Gastroesophageal sphincter (tissue), 3 donors: ENCODE results near the gene MVB12B.

Experiments
- CTCF ChIP-seq, 4 experiments: fragments of 200-600 bp in 2 of 4; fragments of 450-650 bp in 2 of 4; sonication (generic) in 1 of 4; IDR thresholded peaks; one replicate each; pipeline ENCODE4 v1.5.1; 2017 to 2019; ENCODE audit warnings: antibody characterized with exemption in 4 of 4, mild to moderate bottlenecking in 2 of 4, moderate library complexity in 2 of 4
- EP300 ChIP-seq: sonication (generic); formaldehyde crosslinking; IDR thresholded peaks from one replicate; pipeline ENCODE4 v1.6.1; 2017; ENCODE audit warnings: antibody characterized with exemption, mild to moderate bottlenecking
- POLR2A ChIP-seq, 2 donors: fragments of 450-650 bp; IDR thresholded peaks; one replicate each; pipeline ENCODE4 v1.6.1; 2017; ENCODE audit warnings: antibody characterized with exemption in 2 of 2, mild to moderate bottlenecking in 2 of 2, moderate library complexity in 1 of 2

DNA sequence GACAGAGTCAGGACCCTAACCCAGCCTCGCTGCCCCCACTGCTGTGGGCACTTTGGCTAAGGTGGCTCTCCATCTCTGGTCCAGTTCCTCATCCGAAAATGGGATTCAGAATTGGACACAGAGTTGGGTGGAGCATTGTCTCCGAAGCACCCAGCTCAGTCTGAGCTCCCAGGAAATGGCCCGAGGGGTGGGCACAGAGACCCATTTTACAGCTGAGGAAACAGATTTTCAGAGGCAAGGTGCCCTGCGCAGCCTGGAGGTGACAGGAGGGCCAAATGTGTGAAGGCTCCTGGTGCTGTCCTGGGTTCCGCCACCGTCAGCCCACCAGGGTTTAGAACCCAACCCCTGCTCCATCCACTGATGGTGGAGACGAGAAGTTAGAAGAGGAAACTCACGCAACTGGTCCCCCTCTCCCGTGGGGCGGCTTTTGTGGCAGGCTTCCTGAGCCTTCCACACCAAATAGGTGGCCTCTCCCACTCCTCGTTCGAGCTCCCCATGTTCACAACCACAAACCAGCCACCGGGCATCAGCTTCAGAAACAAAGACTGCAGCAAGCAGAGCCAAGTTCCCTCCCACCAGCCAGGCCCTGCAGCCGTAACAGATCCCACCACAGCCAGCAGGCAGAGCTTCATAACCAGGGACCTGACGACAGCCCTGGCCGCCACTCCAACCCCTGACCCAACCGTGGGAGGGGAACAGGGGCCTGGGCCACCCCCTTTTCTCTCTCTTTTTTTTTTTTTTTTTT, 196.2 kb downstream of the MVB12B start:
- TF ChIP-seq EP300 = no peak
- TF ChIP-seq POLR2A (IDR thresholded peaks at IDR 0.05) = no peak
- TF ChIP-seq CTCF (IDR thresholded peaks at IDR 0.05) = no peak
